ENCODE results near the gene CD300LF.

CD300LF gene

DNA sequence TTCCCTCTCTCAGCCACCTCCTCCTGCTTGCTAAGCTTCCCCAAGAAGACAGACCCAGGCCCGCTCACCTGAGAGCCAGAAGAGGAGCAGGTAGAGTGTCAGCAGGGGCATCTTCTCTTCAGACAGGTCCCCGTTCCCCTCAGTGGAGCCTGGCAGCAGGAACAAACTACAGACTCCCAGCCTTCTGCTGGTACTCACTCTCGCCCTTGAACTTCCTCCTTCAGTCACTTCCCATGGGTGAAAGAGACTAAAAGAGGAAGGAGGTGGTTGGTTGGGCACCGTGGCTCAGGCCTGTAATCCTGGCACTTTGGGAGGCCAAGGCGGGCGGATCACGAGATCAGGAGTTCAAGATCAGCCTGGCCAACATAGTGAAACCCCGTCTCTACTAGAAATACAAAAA, at the start of gene CD300LF:
Gene CD300LF, minus strand, starts transcription at position 168 of the 400 bp plus-strand sequence. Its CDS starts 57 bp downstream, at position 111.
- Mint-ChIP-seq H3K27ac (peak within 1 kb of the TSS; percentile 86), H3K36me3 (ENCODE audit: low read depth) (peaks cover 10% of the 10 kb centered on the region), H3K4me3 (peak within 1 kb of the TSS; percentile 97), H3K9me3 (no peaks in the 10 kb centered on the region), H3K27me3 (peaks cover 2% of the 10 kb centered on the region), H3K4me1 (ENCODE audit: low read depth) (peaks cover 47% of the 10 kb centered on the region)
- intact Hi-C loops (cut with micrococcal nuclease) = loop anchor here (5.0 kb wide), 1 partner anchor 35 kb away; no protein-coding TSS in a partner anchor

DNA sequence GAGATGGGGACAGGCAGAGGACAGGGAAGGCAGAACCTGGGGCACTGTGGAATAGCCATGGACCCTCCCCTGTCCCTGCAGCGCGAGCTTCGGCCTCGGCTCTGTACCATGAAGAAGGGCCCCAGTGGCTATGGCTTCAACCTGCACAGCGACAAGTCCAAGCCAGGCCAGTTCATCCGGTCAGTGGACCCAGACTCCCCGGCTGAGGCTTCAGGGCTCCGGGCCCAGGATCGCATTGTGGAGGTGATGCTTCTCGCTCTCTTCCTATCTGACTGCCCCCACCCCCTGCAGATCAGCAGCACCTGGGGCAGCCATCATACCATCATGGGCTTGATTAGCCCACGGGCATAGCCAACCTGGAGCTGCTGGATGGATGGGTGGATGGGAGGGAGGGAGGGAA, 49.2 kb upstream of the CD300LF start:
- no peak overlapping the region for H3K27ac Mint-ChIP-seq
- peaks cover 42% of the 10 kb centered on the region for H3K4me1 Mint-ChIP-seq (ENCODE audit: low read depth)
- intact Hi-C loops (cut with micrococcal nuclease) = no loop called here
- peaks cover 36% of the 10 kb centered on the region for H3K36me3 Mint-ChIP-seq (ENCODE audit: low read depth)
- H3K4me3 Mint-ChIP-seq = no peak overlapping the region
- H3K9me3 Mint-ChIP-seq = no peaks in the 10 kb centered on the region
- peaks cover 2% of the 10 kb centered on the region for H3K27me3 Mint-ChIP-seq

DNA sequence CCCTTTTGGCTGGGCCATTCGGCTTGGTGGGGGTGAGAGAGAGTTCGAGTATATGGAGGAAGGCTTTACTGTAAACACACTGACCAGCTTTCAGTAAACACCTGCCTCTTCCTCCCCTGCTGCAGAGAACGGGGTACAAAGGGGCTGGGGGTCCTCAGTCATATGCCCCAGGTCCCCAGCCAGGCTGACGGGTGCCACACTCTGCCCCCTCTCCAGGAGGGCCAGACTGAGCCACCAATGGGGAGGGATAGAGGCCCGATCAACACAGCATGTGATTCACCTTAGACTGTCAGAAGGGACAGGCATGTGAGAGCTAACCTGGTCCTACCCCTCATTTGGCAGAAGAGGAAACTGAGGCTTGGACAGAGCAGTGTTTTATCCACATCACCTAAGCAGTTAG, 48.7 kb upstream of the CD300LF start:
- Mint-ChIP-seq H3K36me3 (ENCODE audit: low read depth) (peaks cover 31% of the 10 kb centered on the region), H3K4me1 (ENCODE audit: low read depth) (peaks cover 45% of the 10 kb centered on the region), H3K4me3 (no peak overlapping the region), H3K27me3 (peaks cover 2% of the 10 kb centered on the region), H3K27ac (no peak overlapping the region), H3K9me3 (no peaks in the 10 kb centered on the region)
- intact Hi-C loops (cut with micrococcal nuclease) = no loop called here

DNA sequence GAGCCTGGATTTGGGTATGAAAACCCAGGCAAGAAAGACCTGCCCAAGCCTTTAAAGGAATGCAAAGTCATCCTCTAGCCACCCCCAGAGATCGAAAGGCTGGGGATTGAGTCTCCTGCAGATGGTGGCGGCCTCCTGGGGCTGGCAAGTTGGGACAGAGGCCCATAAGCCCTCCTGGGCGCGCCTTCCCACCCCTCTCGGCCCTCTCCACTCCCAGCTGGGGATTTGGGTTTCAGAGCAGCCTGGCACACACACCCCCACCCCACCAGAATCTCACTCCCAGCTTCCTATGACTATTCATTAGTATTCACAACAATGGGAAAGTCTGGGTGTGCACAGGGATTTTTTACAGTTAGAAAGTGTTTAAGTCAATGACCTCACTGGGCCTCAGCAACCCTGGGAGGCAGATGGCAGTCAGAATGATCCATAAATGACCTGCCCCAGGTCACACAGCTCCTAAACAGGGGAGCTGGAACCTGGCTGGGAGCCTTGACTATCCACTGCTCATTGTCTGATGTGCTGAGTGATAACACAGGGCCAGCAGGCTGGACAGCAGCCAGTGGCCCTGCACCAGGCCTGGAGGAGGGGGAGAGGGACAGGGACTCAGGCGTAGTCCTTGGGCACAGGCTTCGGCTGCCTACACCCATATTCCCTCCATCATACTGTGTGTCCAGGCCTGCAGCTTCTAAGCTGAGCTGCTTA, 47.8 kb upstream of the CD300LF start:
- H3K4me3 Mint-ChIP-seq = no peak overlapping the region
- peaks cover 2% of the 10 kb centered on the region for H3K27me3 Mint-ChIP-seq
- intact Hi-C loops (cut with micrococcal nuclease) = no loop called here

DNA sequence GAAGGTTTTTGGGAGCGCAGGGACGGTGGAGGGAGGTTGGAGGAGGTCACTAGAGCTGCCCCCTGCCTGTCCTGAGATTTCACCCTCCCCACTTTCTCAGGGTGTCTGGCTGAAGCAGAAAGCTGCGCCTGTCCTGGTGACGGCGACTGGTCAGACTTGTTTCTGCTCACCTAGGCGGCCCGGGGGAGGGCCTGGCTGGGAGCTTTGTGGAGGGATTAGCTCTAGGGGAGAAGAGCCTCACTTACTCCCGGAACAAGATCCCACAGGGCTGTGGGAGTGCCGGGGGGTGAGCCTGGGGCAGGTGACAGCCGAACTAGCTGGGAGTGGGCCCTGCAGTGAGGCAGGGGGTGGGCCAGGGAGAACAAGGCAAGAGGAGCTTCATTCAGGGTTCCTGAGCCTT, 47.2 kb upstream of the CD300LF start:
- intact Hi-C loops (cut with micrococcal nuclease) = no loop called here
- Mint-ChIP-seq H3K27me3 (peaks cover 2% of the 10 kb centered on the region), H3K27ac (peak overlapping the region; percentile 76), H3K4me1 (ENCODE audit: low read depth) (peaks cover 48% of the 10 kb centered on the region), H3K9me3 (no peaks in the 10 kb centered on the region), H3K4me3 (no peak overlapping the region), H3K36me3 (ENCODE audit: low read depth) (peaks cover 20% of the 10 kb centered on the region)

More for the DNA sequence above, 47.8 kb upstream of the CD300LF start:
- Mint-ChIP-seq H3K4me1 (ENCODE audit: low read depth) (peaks cover 45% of the 10 kb centered on the region), H3K36me3 (ENCODE audit: low read depth) (peaks cover 25% of the 10 kb centered on the region), H3K27ac (peak overlapping the region; percentile 76), H3K9me3 (no peaks in the 10 kb centered on the region)

DNA sequence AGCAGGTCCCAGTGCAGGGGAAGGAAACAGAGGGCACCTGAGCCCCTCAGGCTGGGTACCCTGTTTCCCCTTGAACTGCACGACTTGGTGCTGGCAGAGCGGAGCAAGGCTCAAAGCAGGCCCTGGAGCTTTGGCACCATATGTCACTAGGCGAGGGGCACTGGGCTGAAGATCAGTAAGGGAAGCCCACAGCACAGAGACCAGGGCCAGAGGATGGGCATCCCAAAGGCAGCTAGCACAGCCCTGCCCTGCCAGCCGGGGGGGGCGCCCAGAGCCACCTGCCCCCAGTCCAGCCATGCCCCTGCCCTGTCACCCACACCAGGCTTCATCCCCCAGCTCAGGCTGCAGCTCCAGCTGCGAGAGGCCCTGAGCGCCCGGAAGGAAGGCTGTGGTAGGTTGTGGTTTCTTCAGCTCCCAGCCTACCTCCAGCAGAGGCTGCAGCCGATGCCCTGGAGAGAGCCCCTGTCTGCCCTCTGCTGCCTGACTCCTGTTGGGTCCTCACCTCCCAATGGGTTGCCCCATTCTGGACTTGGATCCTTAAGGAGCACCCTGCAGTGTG, 46.6 kb upstream of the CD300LF start:
- Mint-ChIP-seq H3K9me3 (no peaks in the 10 kb centered on the region), H3K27me3 (peaks cover 2% of the 10 kb centered on the region), H3K27ac (peak overlapping the region; percentile 76), H3K4me1 (ENCODE audit: low read depth) (peaks cover 50% of the 10 kb centered on the region), H3K4me3 (no peak overlapping the region), H3K36me3 (ENCODE audit: low read depth) (peaks cover 14% of the 10 kb centered on the region)
- intact Hi-C loops (cut with micrococcal nuclease) = no loop called here

DNA sequence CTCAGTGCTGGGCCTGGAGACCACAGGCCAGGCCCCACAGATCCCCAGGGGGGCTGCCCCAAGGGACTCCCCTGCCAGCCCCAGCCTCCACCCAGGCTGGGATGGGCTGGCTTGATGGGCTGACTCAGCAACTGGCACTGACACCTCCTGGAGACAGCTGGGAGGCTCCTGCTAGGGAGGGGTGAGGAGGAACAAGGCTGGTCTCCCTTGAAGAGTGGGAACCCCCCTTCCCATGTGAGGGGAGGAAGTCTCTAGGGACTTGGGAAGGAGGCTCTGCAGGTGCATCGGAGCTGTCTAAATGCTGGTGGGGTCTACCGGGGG, 46.1 kb upstream of the CD300LF start:
- H3K4me1 Mint-ChIP-seq (ENCODE audit: low read depth) = peaks cover 50% of the 10 kb centered on the region
- no peaks in the 10 kb centered on the region for H3K9me3 Mint-ChIP-seq
- peak overlapping the region; percentile 58 for H3K4me3 Mint-ChIP-seq
- intact Hi-C loops (cut with micrococcal nuclease) = no loop called here
- H3K36me3 Mint-ChIP-seq (ENCODE audit: low read depth) = peaks cover 9% of the 10 kb centered on the region
- H3K27ac Mint-ChIP-seq = peak overlapping the region; percentile 76
- H3K27me3 Mint-ChIP-seq = peaks cover 2% of the 10 kb centered on the region

DNA sequence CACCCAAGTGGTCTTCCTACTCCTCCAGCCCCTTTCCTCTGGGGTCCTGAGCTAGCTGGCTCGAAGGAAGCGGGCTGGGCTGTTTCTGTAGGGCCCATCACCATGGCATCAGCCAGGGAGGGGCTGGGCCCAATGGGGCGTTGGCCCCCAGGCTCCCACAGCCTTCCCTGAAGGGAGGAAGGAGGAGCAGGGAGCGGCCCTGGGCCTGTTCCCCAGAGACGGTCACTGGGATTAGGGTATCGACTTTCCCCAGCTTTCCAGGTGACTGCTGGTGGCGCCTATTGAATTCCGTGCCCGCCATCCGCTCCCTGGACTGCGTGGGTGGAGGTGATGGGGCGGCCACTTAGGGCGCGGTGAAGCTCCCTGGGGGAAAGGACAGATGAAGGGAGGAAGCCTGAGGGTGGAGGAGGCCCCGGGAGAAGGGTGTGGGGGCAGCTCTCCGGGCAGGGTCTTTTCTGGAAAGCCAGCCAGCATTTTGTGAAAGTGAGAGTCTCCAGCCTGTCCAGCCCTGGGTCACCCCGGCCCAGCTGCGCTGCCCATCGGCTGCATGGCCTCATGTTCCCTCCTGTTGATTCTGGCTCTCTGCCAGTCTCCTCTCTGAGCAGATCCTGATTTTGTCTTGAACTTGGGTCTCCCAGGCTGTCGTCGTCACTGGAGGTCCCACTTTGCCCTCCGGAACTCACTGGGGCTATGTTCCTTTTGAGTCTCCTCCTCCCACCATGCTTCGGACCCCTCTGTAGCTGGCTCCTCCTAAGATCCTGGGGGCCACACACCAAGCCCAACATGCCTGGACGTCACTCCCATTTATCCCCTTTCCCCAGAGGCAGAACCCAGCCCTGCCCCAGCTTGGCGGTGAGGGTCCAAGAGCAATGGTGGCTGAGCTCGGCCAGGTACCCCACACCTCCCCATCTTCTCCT, 45.5 kb upstream of the CD300LF start:
- Mint-ChIP-seq H3K9me3 (no peaks in the 10 kb centered on the region), H3K4me1 (ENCODE audit: low read depth) (peaks cover 50% of the 10 kb centered on the region), H3K27me3 (peaks cover 2% of the 10 kb centered on the region), H3K27ac (peak overlapping the region; percentile 76), H3K36me3 (ENCODE audit: low read depth) (peaks cover 5% of the 10 kb centered on the region), H3K4me3 (peak overlapping the region; percentile 58)
- intact Hi-C loops (cut with micrococcal nuclease) = no loop called here

DNA sequence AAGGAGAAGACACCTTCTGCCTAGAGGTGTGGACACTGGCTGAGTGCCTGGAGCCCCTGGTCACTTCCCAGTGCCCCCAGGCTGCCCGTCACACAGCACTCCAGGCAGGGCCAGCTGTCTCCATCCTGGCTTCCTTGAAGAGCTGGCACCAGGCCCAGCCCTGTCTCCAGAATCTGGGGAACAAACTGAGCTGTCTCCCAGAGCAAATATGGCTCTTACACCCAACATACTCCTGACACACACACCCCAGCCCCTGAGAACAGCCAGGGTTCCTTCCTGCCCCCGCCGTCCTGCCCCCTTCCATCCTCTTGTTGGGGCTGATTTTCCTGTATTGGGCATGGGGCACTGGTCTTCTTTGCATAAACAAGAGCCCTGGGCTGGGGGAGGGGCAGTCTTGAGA, 44.8 kb upstream of the CD300LF start:
- Mint-ChIP-seq H3K27ac (peak overlapping the region; percentile 76), H3K36me3 (ENCODE audit: low read depth) (peaks cover 9% of the 10 kb centered on the region), H3K4me1 (ENCODE audit: low read depth) (peaks cover 50% of the 10 kb centered on the region), H3K9me3 (no peaks in the 10 kb centered on the region), H3K4me3 (no peak overlapping the region), H3K27me3 (peaks cover 2% of the 10 kb centered on the region)
- intact Hi-C loops (cut with micrococcal nuclease) = no loop called here

DNA sequence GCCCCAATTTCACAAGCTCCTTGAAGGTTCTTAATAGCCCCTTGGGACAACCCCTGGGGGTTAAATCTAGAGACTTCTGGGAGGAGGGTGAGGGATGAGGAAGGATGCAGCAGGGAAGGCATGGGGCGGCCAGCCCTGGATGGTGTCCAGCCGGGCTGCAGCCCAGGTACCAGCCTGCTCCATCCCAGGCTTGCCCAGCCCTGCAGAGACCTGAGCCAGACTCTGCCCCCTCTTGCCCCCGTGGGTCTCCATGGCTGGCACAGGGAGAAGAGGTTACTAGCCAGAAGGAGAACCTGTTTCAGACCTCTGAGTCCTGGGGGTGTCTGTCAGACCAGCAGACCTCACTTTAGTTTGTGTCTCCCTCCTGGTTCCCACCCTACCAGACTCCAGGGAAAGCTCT, 44.2 kb upstream of the CD300LF start:
- peaks cover 2% of the 10 kb centered on the region for H3K27me3 Mint-ChIP-seq
- peaks cover 55% of the 10 kb centered on the region for H3K4me1 Mint-ChIP-seq (ENCODE audit: low read depth)
- H3K36me3 Mint-ChIP-seq (ENCODE audit: low read depth) = peaks cover 14% of the 10 kb centered on the region
- H3K9me3 Mint-ChIP-seq = no peaks in the 10 kb centered on the region
- H3K4me3 Mint-ChIP-seq = no peak overlapping the region
- no peak overlapping the region for H3K27ac Mint-ChIP-seq
- intact Hi-C loops (cut with micrococcal nuclease) = no loop called here

DNA sequence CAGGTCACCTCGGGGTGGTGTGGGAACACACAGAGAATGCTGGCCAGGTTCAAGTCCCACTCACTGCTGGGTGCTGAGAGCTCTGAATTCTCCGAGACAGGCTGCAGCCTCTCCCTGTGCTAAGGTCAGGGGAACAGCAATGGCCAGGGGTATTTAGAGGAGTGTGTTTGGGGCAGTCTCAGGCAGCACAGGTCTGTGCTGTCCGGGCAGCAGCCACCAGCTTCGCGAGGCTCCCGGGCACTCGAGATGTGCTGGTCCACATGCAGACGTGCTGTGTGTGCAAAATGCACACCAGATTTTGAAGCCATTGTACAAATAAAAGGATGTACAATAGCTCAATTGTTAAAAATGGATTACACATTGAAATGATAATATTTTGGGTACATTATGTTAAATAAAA, 42.8 kb upstream of the CD300LF start:
- H3K36me3 Mint-ChIP-seq (ENCODE audit: low read depth) = peaks cover 14% of the 10 kb centered on the region
- H3K4me3 Mint-ChIP-seq = no peak overlapping the region
- intact Hi-C loops (cut with micrococcal nuclease) = no loop called here
- peaks cover 2% of the 10 kb centered on the region for H3K27me3 Mint-ChIP-seq
- H3K9me3 Mint-ChIP-seq = no peaks in the 10 kb centered on the region
- H3K27ac Mint-ChIP-seq = no peak overlapping the region
- peaks cover 68% of the 10 kb centered on the region for H3K4me1 Mint-ChIP-seq (ENCODE audit: low read depth)

DNA sequence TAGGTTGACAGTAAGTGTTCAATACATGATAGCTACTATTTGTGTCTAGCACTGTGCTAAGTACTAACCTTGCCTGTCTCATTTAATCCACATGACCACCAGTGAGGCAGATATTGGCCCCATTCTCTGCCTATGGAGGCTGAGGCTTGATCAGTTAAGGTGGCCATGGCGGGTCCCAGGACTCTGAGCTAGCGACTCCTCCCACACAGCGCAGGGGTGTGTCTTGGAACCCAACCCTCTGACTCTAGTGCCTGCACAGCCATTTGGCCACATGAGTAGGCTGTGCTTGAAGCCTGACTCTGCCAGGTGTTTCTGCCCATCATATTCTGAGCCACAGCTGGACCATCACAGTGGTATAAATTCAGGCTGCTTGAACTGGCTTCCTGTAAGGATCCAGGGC, 42.1 kb upstream of the CD300LF start:
- Mint-ChIP-seq H3K4me3 (no peak overlapping the region), H3K9me3 (no peaks in the 10 kb centered on the region), H3K4me1 (ENCODE audit: low read depth) (peaks cover 72% of the 10 kb centered on the region), H3K27ac (no peak overlapping the region), H3K36me3 (ENCODE audit: low read depth) (peaks cover 14% of the 10 kb centered on the region), H3K27me3 (peaks cover 2% of the 10 kb centered on the region)
- intact Hi-C loops (cut with micrococcal nuclease) = no loop called here

DNA sequence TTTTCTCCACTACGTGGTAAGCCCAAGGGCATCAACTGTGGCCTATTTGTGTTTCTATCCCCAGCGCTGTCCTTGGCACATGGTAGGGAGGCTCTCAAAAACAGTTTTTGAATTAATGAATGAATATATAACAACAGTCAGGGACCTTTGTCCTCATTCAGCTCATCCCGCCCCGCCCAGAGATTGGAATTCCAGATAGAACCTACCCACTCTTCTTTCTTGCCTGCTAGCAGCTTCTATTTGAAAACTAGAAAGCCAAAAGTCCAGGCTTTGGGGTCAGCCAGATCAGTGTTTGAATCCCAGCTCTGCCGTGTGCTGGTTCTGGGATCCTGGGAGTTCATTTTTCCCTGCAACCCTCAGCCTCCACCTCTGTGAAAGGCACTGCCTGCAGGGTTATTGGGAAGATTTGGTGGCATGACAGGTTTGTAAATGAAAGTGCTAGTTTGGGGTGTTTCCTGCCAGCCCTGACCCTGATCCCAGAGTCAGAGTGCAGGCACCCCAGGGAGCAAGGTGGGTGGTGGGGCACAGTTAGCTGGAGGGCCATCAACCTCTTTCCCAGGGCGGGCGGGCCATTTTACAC, 40.2 kb upstream of the CD300LF start:
- Mint-ChIP-seq H3K27me3 (no peaks in the 10 kb centered on the region), H3K27ac (peak overlapping the region; percentile 41), H3K36me3 (ENCODE audit: low read depth) (peaks cover 26% of the 10 kb centered on the region), H3K9me3 (no peaks in the 10 kb centered on the region), H3K4me3 (no peak overlapping the region), H3K4me1 (ENCODE audit: low read depth) (peaks cover 61% of the 10 kb centered on the region)
- intact Hi-C loops (cut with micrococcal nuclease) = no loop called here

DNA sequence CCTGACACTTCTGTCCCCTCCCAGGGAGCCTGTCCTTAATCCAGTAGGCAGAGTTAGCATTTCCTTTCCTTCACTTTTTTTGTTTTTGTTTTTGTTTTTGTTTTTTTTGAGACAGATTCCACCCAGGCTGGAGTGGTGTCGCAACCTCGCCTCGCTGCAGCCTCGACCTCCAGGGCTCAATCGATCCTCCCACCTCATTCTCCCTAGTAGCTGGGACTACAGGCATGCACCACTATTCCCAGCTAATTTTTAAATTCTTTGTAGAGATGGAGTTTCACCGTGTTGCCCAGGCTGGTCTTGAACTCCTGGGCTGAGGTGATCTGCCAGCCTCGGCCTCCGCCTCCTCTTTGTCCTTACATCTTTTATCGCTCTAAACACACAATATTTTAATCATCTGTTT, 39.7 kb upstream of the CD300LF start:
- Mint-ChIP-seq H3K36me3 (ENCODE audit: low read depth) (peaks cover 26% of the 10 kb centered on the region), H3K9me3 (no peaks in the 10 kb centered on the region), H3K27me3 (no peaks in the 10 kb centered on the region), H3K4me1 (ENCODE audit: low read depth) (peaks cover 61% of the 10 kb centered on the region), H3K4me3 (no peak overlapping the region), H3K27ac (peak overlapping the region; percentile 41)
- intact Hi-C loops (cut with micrococcal nuclease) = no loop called here
